Heart left ventricle (tissue), 13 donors: Measurements from ENCODE around the gene ENOPH1.

Experiments used
- POLR2A ChIP-seq, 2 donors: fragments of 450-650 bp; IDR thresholded peaks; one replicate each; pipeline ENCODE4 v1.6.1; 2017; ENCODE audit warnings: antibody characterized with exemption in 2 of 2, mild to moderate bottlenecking in 2 of 2, moderate library complexity in 2 of 2
- TF ChIP-seq, protein P1 (sequence below), 12 donors: fragments of 200-600 bp; sonication (generic) in 4 of 12; IDR thresholded peaks; one replicate each; pipeline versions ENCODE4 v1.5.0 to v1.8.0; 2018 to 2022; ENCODE audit warnings: antibody characterized with exemption in 12 of 12, mild to moderate bottlenecking in 5 of 12
- donor health status: ischemic (EF 13 %, LVEDD 7.1; RV severe dilation, severe dysfunction).
- donor health status: DM: no; HTN: yes; CAD: no.
- donor health status: DM: no; HTN: no; CAD: no.
- donor health status: ischemic (EF 25% LVEDD 6.9; RV normal size, moderate dysfunction).
- donor health status: ischemic (EF 25% LVEDD 5.7; RV mildly dilated, moderate dysfunction).
- donor health status: ischemic (EF 35%, LVEDD 5.7; RV mildly dilated, moderate dysfunction).
- donor health status: nonischemic (EF 11% LVEDD 7.7; RV severe dilation, severe dysfunction).
- donor health status: DM: yes; HTN: yes; CAD: no.
- donor health status: PGD.
- donor health status: ischemic (EF 29% LVEDD 5.4; RV normal size, mild dysfunction).
- donor health status: nonischemic (EF 23%, LVEDD 6.1; RV moderate dilation, normal function).

DNA sequence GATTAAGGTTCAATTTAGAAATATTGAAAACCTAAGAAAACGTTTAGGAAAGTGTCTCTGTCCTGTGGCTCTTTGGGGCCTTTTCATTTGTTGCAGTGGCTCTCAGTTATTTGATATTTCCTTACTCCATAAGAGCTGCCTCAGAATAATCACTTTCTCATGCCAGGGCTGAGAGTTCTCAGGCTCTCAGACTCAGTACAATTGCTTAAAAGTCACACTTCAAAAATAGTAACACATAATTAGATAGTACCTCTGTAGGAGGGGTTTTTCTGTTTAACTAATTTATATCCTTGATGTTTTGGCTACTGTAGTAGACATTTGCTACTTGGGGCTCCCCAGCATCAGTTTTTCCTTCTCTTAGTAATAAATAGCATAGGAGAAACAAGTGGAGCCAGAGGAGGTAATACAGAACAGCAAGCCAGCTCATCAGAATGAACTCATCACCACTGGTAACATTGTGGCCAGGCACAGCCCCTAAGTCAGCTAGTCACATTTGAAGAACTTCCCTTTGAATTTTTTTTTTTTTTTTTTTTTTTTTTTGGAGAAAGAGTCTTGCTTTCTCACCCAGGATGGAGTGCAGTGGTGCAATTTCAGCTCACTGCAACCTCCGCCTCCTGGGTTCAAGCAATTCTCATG lies 48.6 kb upstream of the ENOPH1 start:
- TF ChIP-seq, protein P1, sequence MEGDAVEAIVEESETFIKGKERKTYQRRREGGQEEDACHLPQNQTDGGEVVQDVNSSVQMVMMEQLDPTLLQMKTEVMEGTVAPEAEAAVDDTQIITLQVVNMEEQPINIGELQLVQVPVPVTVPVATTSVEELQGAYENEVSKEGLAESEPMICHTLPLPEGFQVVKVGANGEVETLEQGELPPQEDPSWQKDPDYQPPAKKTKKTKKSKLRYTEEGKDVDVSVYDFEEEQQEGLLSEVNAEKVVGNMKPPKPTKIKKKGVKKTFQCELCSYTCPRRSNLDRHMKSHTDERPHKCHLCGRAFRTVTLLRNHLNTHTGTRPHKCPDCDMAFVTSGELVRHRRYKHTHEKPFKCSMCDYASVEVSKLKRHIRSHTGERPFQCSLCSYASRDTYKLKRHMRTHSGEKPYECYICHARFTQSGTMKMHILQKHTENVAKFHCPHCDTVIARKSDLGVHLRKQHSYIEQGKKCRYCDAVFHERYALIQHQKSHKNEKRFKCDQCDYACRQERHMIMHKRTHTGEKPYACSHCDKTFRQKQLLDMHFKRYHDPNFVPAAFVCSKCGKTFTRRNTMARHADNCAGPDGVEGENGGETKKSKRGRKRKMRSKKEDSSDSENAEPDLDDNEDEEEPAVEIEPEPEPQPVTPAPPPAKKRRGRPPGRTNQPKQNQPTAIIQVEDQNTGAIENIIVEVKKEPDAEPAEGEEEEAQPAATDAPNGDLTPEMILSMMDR (IDR thresholded peaks at IDR 0.05), result no peak
- TF ChIP-seq POLR2A (IDR thresholded peaks at IDR 0.05), result no peak
